Activated CD4-positive, alpha-beta T cell treated with anti-CD3 and anti-CD28 coated beads, Interleukin-2, Interleukin-6, amounts not matched to agents 100 ng/mL and 50 ng/mL, durations not matched to agents 16 hours and 8 hours (primary cell): ENCODE results near the gene SLC15A2.

Source experiments
- DNase-seq: peaks from one replicate; pipeline ENCODE4 v3.0.0-alpha.2; 2020

Gene SLC15A2

DNA sequence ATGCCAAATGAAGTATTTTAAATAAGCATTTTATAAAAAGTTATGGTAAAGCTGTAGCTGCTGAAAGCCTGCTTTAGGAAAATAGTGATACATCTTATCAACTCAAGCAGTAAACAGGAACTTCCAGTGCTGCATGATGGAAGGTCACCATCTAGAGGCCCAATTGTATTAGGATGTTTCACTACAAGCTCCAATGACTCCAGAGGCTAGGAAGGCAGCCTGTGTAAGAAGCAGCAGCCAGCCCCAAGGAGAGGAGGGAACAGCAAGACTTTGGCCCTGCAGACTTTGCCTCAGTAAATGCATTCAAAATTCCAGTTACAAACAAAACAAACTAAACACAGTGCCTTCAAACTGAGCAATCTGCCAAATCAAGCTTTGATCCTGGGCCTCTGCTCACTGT, 95.7 kb downstream of the SLC15A2 start:
- DNase-seq, result no peak

DNA sequence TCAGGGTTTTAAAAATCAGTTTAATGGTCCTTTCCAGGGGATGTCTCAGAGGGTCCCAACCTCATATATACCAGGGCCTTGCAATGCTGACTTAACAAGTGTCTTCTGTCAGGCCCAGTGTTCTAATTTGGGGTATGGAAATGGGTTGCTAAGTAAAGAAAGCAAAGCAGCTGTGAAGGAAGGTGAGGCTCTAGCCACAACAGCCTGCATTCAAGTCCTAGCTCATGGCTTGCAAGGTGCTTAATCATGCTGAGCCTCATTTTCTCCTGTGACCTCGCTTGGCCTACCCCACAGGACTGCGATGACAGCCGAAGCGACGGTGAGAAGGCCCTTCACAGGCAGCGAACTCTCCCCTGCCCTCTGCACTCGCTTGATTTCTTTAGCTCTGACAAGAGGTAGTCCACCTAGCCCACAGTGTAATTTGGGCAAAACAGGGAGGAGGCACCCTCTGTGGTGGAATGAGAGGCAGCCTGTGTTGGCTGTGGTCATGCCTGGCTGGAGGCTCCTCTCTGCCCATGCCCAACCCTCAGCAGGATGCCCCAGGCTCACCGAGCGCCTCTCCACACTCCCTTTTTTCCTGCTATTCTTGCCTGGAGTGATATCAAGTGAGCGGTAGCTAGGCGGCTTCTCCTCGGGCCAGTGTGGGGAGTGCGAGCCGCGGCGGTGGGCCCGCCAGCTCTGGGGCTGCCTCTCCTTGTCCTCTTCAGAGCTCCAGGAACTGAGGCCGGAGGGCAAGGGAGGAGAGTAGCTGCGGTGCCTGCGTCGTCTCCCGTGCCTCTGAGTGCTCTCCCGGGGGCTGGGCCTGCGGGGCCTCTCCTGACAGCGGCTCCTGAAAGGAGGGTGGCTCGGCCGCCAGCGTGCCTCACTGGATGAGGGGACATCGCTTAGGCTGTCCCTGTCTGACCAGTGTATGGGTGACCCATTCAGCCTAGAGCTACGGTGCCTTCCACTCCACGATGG, 98.7 kb downstream of the SLC15A2 start:
- no peak for DNase-seq
